K562 (cell line): Measurements from ENCODE around the gene RABL6. TPM values are rescaled to one million over a fixed set of nuclear protein-coding genes. Genes with fewer than 3 reads are reported as not detected.

ENCODE experiments used
- ARID3A ChIP-seq: IDR thresholded peaks from 2 replicates; pipeline ENCODE4 v1.6.1; 2012; ENCODE audit warnings: low read depth, low read length, improper control_type of control experiment, borderline replicate concordance
- ARID4B ChIP-seq: sonication (generic); formaldehyde crosslinking; IDR thresholded peaks from 2 replicates; pipeline ENCODE4 v1.8.0; 2022; ENCODE audit warnings: mild to moderate bottlenecking, missing genetic modification reagents
- BCL6 ChIP-seq: fragments of 250-450 bp; sonication (Bioruptor Pico); IDR thresholded peaks from 2 replicates; pipeline ENCODE4 v1.4.0; 2020
- CGGBP1 ChIP-seq: fragments of 250-450 bp; sonication (Bioruptor Pico); IDR thresholded peaks from 2 replicates; pipeline ENCODE4 v1.9.0; 2021; ENCODE audit warnings: mild to moderate bottlenecking
- CREB1 ChIP-seq, 2 experiments: sonication (generic) in 1 of 2; formaldehyde crosslinking in 1 of 2; IDR thresholded peaks; 2 replicates each; pipeline versions ENCODE4 v1.6.1 to v1.8.0; 2012 to 2022; ENCODE audit warnings: inconsistent platforms in 1 of 2, mild to moderate bottlenecking in 1 of 2, missing genetic modification reagents in 1 of 2, moderate library complexity in 1 of 2
- CTCF ChIP-seq, 3 experiments: IDR thresholded peaks in 2 of 3; conservative IDR thresholded peaks in 1 of 3; 2 replicates each; pipeline ENCODE4 v1.5.1; 2011 to 2012; ENCODE audit warnings: low read length in 3 of 3, mild to moderate bottlenecking in 3 of 3, control low read depth in 2 of 3, improper control_type of control experiment in 1 of 3, inconsistent platforms in 1 of 3, low read depth in 1 of 3, mixed read lengths in 1 of 3, moderate library complexity in 1 of 3; ENCODE audit not compliant: insufficient read depth in 2 of 3
- FOXJ3 ChIP-seq: sonication (generic); formaldehyde crosslinking; IDR thresholded peaks from 2 replicates; pipeline ENCODE4 v1.4.0; 2020; ENCODE audit warnings: mild to moderate bottlenecking, missing genetic modification reagents
- NFXL1 ChIP-seq: fragments of 450-650 bp; formaldehyde crosslinking; IDR thresholded peaks from 2 replicates; pipeline ENCODE4 v1.4.0; 2021; ENCODE audit warnings: mild to moderate bottlenecking
- SRF ChIP-seq, 2 experiments: fragments of 250-450, 450-650 bp in 1 of 2; sonication (Bioruptor Pico) in 1 of 2; sonication (generic) in 1 of 2; formaldehyde crosslinking; IDR thresholded peaks; 2 replicates each; pipeline versions ENCODE4 v1.5.0 to v1.5.1; 2020 to 2022; ENCODE audit warnings: mild to moderate bottlenecking in 1 of 2, missing genetic modification reagents in 1 of 2
- STAG1 ChIP-seq: sonication (generic); formaldehyde crosslinking; IDR thresholded peaks from 2 replicates; pipeline ENCODE4 v1.5.0; 2020; ENCODE audit warnings: missing genetic modification reagents, borderline replicate concordance
- XRCC5 ChIP-seq: fragments of 200-400 bp; formaldehyde crosslinking; IDR thresholded peaks from 2 replicates; pipeline ENCODE4 v1.6.1; 2017; ENCODE audit warnings: low read depth, mild to moderate bottlenecking, low read length
- ZFP91 ChIP-seq: sonication (generic); formaldehyde crosslinking; IDR thresholded peaks from 2 replicates; pipeline ENCODE4 v1.8.0; 2022; ENCODE audit warnings: mild to moderate bottlenecking, missing genetic modification reagents
- ZFX ChIP-seq: sonication (generic); formaldehyde crosslinking; IDR thresholded peaks from 2 replicates; pipeline ENCODE4 v1.8.0; 2022; ENCODE audit warnings: mild to moderate bottlenecking, missing genetic modification reagents, moderate library complexity
- ZNF253 ChIP-seq: fragments of 250-450 bp; sonication (Bioruptor Pico); conservative IDR thresholded peaks from 2 replicates; pipeline ENCODE4 v1.6.1; 2021; ENCODE audit warnings: mild to moderate bottlenecking
- ZNF282 ChIP-seq: sonication (generic); formaldehyde crosslinking; IDR thresholded peaks from 2 replicates; pipeline ENCODE4 v1.8.1; 2023; ENCODE audit warnings: missing genetic modification reagents
- ZNF436 ChIP-seq: fragments of 250-450, 450-650 bp; sonication (Bioruptor Pico); formaldehyde crosslinking; IDR thresholded peaks from 2 replicates; pipeline ENCODE4 v1.7.0; 2020; ENCODE audit warnings: mild to moderate bottlenecking
- ZNF77 ChIP-seq: fragments of 250-450 bp; sonication (Bioruptor Pico); IDR thresholded peaks from 2 replicates; pipeline ENCODE4 v1.5.0; 2020
- polyA plus RNA-seq, 8 experiments: library from polyadenylated mRNA; depleted of rRNA in 4 of 8; stranded (reverse) in 5 of 8; unstranded in 3 of 8; fragments of >200 nt; fragmentation: Nextera tagmentation in 2 of 8; fragmentation: Illumina TruSeq in 1 of 8; extraction: Ambion mirVana in 2 of 8; extraction: Trizol in 1 of 8; gene quantifications; 2 replicates each; pipeline versions ENCODE4 v1.2.1 to v1.2.3, GENCODE V29; 2011 to 2014; ENCODE audit warnings: inconsistent platforms in 1 of 8, missing spikeins in 1 of 8
- total RNA-seq, 7 experiments: library from RNA; depleted of rRNA in 6 of 7; stranded (reverse); fragments of >200 nt in 6 of 7; fragmentation: Illumina TruSeq in 2 of 7; extraction: Trizol in 2 of 7; gene quantifications; 2 replicates each; pipeline versions ENCODE4 v1.2.1 to v1.2.3, GENCODE V29; 2011 to 2021; ENCODE audit warnings: low replicate concordance in 1 of 7

RABL6 gene
- total and polyA plus RNA-seq, 9 of the 15 experiments (the other 6 are each of a cell fraction or from before 2014, with no cell fraction given), result 5.6 to 181 (median 84.5) TPM

GRCh38 chr9:136807281-136808074, at the start of gene RABL6 (continued):
- TF ChIP-seq ZFP91 (CRISPR knock-in tag) (no peak), NFXL1 (no peak), CTCF (IDR thresholded peaks at IDR 0.05 in 2 of 3, conservative IDR thresholded peaks at IDR 0.05 in 1 of 3; ENCODE audit: insufficient read depth in 2 of 3, low read depth in 1 of 3, low read length in 3 of 3) (no peak), ZNF282 (CRISPR knock-in tag) (no peak), SRF (CRISPR knock-in tag; IDR thresholded peaks at IDR 0.05) (no peak), ZNF77 (CRISPR knock-in tag) (no peak), BCL6 (CRISPR knock-in tag) (no peak), ZFX (CRISPR knock-in tag) (peak; percentile 49), STAG1 (CRISPR knock-in tag) (no peak), CGGBP1 (CRISPR knock-in tag) (no peak), ZNF253 (CRISPR knock-in tag) (no peak), CREB1 (IDR thresholded peaks at IDR 0.05) (peak; percentile 41; the same call in 1 of the 2 replicates), CREB1 (CRISPR knock-in tag; IDR thresholded peaks at IDR 0.05) (peak; percentile 53; the same call in 1 of the 2 replicates), ARID3A (no peak), ARID4B (CRISPR knock-in tag) (no peak), ZNF436 (CRISPR knock-in tag) (no peak), XRCC5 (no peak), FOXJ3 (no peak)
